HG03520 (cell line): Measurements from ENCODE around the gene ACTA2.
"Not testable (repeated sequence)": the region's sequence is repeated elsewhere in the genome, so short reads cannot be mapped to it uniquely, and the experiment has no call there.

ENCODE experiments used
- ATAC-seq: cut with Tn5 transposase; IDR thresholded peaks from one replicate; pipeline ENCODE4 v1.9.1; 2021; ENCODE audit warnings: mild to moderate bottlenecking, moderate library complexity; ENCODE audit not compliant: unreplicated experiment

Gene ACTA2

GRCh38 chr10:88954458-88955083 is 2.0 kb upstream of the ACTA2 start:
- no peak for ATAC-seq

- no peak for ATAC-seq
Observed at GRCh38 chr10:88953662-88954061, 1.1 kb upstream of the ACTA2 start.

- no peak for ATAC-seq
Observed at GRCh38 chr10:88949912-88950837, 2.4 kb downstream of the ACTA2 start.

- ATAC-seq, result no peak
Observed at GRCh38 chr10:88949051-88949450, 3.5 kb downstream of the ACTA2 start.

GRCh38 chr10:88946965-88947590 is 5.5 kb downstream of the ACTA2 start:
- ATAC-seq, result no peak

GRCh38 chr10:88946200-88946599 is 6.4 kb downstream of the ACTA2 start:
- no peak for ATAC-seq

- ATAC-seq, result no peak
Observed at GRCh38 chr10:88944813-88945212, 7.8 kb downstream of the ACTA2 start.

GRCh38 chr10:88943778-88944177 is 8.8 kb downstream of the ACTA2 start:
- no peak for ATAC-seq

GRCh38 chr10:88941026-88941425 is 11.5 kb downstream of the ACTA2 start:
- no peak for ATAC-seq

- ATAC-seq, result no peak
Observed at GRCh38 chr10:88938938-88939337, 13.6 kb downstream of the ACTA2 start.

- ATAC-seq, result no peak
Observed at GRCh38 chr10:88938039-88938438, 14.5 kb downstream of the ACTA2 start.

GRCh38 chr10:88936656-88937055 is 15.9 kb downstream of the ACTA2 start:
- ATAC-seq, result no peak

- no peak for ATAC-seq
Observed at GRCh38 chr10:88934900-88935672, 17.5 kb downstream of the ACTA2 start.

- ATAC-seq, result no peak
Observed at GRCh38 chr10:88933564-88933963, 19.0 kb downstream of the ACTA2 start.

- peak; percentile 76 for ATAC-seq
Observed at GRCh38 chr10:88932539-88933256, 19.9 kb downstream of the ACTA2 start.

GRCh38 chr10:88932029-88932428 is 20.5 kb downstream of the ACTA2 start:
- ATAC-seq, result not testable (repeated sequence)

- no peak for ATAC-seq
Observed at GRCh38 chr10:88931548-88931947, 21.0 kb downstream of the ACTA2 start.

GRCh38 chr10:88928254-88928653 is 24.3 kb downstream of the ACTA2 start:
- no peak for ATAC-seq

- ATAC-seq, result no peak
Observed at GRCh38 chr10:88927416-88927690, 25.2 kb downstream of the ACTA2 start.

- no peak for ATAC-seq
Observed at GRCh38 chr10:88926566-88927415, 25.8 kb downstream of the ACTA2 start.
